ENCODE measurements around the gene MUC22.
"Not testable (repeated sequence)": the region's sequence is repeated elsewhere in the genome, so short reads cannot be mapped to it uniquely, and the experiment has no call there.

Gene MUC22

DNA sequence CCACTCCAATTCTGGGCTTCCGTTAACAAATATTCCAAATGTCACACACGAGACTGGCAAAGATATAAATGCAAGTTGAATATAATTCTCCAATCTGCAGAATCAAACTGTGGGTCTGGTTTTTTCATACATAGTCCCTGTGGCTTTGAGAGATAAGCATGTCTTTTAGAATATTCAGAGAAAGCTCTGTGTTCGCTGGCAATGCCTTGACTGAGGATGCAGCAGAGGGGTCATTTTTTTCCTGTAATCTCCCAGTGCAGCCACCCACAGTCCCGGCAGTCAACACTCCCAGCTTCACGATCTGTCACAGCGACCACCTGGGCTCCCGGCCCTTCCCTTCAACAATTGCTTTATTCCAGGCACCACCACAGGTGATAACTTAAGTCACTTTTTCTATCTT is 30.5 kb downstream of the MUC22 start:
- no peak for DNase-seq

DNA sequence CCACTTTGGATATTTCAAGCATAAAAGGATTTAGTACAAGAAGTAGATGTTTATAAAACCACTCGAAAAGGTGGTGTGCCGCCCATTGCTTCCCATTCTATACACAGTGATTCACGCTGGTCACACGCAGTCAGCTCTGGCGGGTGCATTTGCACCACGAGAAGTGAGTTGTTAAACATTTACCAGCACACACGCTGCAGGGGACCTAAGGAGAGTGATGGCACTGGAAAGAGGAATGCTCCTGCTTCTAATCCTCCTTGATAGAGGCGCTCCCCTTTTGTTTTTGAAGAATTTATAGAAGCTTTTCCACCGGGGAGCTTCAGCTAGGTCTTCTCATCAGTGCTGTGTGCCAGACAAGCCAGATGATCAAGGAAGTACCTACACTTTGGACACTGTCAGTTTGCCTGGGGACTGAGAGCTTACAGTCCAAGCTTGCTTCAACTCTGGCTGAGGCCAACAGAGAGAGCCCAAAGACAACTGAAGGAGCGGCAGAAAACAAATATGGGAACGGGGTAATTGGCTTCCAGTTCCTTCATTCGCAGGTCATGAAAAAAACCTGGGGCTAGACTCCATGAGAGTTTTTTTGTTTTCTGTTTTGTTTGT is 31.2 kb downstream of the MUC22 start:
- DNase-seq = no peak

DNA sequence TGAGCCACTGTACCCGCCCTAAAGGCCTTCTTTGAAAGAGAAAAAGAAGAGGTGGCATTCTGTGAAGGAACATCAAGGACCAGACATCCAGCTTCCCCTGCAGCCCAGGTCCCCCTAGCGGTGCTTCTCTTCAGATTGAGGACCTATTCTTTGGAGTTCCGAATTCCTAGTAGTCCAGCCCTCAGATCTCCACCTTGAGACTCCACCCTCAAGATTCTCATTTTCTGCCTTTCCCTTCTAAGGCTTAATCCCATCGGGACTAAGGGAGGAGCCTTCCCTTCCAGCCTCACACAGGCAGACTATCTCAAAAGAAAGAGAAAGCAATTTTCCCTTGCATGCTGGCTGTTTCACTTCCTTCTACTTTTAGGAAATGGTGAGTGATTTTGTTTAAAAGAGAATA is 32.5 kb downstream of the MUC22 start:
- no peak for DNase-seq

DNA sequence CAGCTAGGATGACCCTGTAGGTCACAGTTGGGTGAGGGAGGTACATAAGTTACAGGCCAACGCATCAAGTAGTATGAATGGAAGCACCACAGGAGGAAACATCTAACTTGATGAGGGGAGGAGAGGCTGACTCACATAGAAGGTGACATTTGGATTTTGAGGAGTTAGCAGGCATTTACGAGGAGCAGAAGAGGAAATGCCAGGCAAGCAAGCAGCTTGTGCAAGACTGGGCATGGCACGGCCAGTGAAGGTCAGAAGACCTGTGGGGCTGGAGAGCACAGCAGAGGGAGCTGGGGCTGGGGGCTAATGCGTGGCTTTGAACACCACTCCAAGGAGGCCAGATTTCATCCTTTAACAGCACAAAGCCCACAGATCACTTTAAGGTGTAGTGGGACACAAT is 37.8 kb downstream of the MUC22 start:
- no peak for DNase-seq

DNA sequence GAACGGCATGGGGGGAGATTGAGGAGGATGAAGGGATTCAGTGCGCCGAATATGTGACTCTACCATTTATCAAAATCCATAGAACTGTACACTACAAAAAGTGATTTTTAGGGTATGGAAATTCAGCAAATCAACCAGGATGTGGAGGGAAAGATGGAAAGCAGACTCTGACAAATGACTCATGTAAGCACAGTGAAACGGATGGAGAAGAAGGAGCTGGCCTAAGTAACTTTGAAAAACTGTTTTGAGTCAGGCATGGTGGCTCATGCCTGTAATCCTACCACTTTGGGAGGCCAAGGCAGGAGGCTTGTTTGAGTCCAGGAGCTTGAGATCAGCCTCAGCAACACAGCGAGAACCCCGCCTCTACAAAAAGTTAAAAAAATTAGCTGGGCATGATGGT is 39.2 kb downstream of the MUC22 start:
- DNase-seq = no peak

DNA sequence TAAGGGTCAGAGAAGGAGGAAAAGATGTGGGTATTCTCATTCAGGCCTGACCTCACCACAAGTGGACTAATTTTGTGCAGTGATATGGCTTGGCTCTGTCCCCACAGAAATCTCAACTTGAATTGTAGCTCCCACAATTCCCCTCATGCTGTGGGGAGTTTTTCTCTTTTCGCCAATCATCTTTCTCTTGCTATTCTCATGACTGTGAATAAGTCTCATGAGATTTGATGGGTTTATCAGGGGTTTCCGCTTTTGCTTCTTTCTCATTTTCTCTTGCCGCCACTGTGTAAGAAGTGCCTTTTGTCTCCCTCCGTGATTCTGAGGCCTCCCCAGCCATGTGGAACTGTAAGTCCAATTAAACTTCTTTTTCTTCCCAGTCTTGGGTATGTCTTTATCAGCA is 42.9 kb downstream of the MUC22 start:
- DNase-seq = not testable (repeated sequence)

DNA sequence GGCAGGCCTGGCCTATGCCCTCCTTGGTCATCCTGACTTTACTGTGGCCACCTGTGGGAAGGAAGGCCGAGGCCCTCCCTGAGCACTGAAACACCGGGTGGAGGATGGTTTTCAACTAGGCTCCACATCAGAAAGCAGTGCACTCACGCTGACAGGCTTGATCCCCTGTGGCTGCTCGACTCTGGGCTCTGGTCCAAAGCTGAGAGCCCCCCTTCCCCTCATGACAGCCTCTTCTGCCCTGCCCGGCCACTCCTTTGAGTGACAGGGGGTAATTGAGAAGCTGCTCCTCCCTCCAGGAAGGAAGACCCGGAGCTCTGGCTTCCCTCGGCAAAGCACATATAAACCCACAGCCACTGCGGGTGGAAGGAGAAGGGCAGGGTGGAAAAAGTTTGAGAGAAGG is 43.6 kb downstream of the MUC22 start:
- no peak for DNase-seq

DNA sequence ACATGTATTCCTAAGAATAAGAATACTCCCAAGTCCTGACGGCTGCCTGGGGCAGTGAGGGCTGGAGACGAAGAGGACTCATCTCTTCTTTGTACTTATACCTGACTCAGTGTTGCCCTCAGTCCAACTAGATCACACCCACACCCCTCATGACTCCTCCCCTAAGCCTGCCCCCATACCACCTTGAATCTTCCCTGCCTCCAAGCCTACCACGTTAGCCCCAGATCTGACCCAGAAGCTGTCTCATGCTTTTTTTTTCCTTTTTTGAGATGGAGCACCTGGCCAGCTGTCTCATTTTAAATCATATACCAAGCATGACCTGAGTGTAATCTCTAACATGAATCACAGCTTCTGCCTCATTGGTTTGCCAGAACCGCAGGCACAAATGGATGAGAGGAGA is 45.2 kb downstream of the MUC22 start:
- DNase-seq = no peak

DNA sequence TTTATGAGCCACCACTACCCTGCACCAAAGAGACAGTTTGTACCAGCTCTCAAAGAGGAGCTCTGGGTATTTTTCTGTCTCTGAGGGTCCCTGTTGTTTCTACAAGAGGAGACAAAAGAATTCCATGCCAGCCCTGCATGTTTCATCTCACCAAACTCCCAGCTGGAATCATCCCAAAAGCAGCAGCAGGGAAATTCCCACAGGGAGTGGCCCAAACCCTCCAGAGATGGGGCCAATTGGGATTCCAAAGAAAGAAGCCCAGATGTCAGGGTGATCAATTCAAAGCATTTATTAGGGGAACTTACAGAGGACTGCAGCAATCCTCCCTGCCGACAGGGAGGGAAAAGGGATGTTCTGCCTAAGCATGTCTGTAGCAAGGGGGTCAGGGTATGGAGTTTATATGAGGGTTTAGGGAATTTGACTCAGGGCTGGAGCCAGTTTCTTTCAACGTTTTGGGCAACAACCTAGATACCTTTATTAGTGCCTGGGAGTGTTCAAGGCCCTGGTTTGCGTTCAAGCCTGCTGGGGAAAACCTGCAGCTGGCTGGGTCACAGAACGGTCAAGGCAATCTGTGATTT is 47.2 kb downstream of the MUC22 start:
- no peak for DNase-seq

DNA sequence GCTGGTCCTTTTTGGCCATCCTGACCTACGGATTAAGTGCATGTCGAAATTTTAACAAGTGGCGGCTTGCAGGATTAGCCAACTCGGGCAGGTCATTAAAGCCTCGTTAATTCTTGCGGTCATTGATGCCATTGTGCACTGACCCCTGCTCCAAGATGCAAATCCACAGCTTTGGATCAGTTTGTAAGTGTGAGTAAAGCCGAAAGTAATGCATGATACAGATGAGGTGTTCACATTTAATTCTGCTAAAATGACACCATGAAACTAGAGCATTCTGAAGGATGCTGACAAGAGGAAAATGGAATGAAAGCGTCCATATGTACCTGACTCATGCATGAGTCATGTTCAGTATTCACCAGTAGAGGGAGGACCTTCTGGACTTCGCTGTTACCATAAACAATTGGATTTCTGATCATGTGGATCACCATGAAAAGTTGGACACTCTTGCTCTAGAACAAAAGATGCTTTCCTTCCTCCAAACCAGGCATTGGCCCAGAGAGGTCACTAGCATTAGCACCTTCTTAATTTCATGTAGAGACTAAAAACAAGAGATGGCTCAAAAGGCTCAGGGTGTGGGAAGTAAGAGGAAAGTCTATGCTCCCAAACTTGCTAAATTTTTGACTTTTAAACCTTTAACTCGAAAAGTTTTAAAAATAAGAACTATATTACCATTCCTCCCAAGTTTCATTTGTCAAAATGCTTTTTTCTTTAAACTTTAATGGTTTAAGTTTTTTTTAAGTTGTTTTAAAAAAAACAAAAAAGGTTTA is 48.0 kb downstream of the MUC22 start:
- DNase-seq = no peak

DNA sequence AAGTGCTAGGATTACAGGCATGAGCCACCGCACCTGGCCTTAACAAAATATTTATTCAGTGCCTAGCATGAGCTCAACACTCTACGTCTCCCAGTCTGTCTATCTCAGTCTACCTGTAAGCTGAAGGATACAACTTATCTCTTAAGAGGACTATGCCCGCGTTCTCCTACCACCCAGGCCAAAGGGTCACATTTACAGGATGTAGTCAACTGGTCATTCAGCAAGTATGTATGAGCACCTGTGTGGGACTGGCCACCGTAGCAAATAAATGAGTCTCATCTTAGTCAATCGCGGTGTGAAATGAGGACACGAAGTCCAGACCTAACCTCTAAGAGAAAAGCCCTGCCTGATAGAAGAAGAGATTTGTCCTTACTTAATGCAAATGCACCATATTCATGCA is 49.9 kb downstream of the MUC22 start:
- DNase-seq = no peak

DNA sequence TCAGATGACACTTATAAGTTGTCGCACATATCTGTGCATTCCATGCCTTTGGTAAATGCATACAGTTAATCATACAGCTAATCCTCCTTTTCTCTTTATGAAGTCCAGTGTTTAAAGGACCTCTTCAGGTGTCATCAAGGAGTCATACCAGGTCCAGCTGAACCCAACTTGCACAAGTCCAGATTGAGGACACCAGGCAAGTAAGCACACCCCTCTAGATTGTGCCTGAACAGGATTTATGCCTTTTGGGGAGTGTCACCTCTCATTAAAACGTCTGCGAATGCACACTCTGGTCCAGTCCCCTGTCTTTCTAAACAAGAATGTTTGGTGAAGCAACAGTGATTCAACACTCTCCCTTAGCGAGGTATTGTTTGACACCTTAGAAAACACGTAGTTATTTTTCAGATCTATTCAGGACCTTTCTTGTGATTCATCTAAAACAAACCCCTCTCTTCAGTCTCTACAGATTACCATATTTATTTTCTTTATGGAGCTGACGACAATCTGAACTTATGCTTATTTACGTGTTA is 53.7 kb downstream of the MUC22 start:
- no peak for DNase-seq

DNA sequence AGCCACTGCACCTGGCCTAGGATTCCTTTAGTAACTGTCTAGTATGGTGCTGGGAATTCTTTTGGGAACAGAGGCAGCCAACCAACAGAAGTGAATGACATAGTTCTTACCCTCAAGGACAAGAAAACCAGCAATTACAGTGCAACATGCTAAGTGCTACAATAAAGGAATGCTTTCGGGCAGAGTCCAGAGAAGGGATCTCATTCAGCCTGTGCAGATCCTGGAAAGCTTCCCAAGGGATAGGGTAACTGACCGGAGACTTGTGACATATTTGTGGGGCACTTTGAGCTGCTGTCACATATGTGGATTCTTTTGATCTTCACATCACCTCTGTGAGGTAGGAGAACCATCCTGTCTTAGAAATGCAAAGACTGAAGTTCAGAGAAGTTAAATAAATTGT is 55.3 kb downstream of the MUC22 start:
- no peak for DNase-seq

DNA sequence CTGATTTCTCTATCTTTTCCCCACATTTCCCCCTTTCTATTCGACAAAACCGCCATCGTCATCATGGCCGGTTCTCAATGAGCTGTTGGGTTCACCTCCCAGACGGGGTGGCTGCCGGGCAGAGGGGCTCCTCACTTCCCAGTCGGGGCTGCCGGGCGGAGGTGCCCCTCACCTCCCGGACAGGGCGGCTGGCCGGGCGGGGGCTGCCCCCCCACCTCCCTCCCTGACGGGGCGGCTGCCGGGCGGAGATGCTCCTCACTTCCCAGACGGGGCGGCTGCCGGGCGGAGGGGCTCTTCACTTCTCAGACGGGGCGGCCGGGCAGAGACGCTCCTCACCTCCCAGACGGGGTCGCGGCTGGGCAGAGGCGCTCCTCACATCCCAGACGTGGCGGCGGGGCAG is 56.8 kb downstream of the MUC22 start:
- not testable (repeated sequence) for DNase-seq

DNA sequence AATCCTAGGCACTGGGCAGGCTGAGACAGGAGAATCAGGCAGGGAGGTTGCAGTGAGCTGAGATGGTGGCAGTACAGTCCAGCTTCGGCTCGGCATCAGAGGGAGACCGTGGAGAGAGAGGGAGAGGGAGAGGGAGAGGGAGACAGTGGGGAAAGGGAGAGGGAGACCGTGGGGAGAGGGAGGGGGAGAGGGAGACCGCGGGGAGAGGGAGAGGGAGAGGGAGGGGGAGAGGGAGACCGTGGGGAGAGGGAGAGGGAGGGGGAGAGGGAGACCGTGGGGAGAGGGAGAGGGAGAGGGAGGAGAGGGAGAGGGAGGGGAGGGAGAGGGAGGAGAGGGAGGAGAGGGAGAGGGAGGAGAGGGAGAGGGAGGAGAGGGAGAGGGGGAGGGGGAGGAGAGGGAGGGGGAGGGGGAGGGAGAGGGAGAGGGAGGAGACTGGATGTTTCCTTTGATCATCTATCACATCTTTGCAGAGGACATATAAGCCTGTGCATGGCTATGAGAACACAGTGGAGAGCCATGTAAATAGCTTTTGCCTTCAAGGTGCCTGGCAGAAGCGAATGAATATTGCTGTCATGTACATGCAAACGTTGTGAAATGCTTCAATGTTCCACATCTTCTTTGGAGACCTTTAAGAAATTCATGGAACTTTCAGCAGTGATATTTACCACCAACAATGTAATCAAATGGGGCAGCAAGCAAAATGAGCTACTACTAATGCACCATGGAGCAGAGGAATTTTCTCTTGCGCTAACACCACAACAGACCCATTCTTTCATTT is 57.8 kb downstream of the MUC22 start:
- not testable (repeated sequence) for DNase-seq

DNA sequence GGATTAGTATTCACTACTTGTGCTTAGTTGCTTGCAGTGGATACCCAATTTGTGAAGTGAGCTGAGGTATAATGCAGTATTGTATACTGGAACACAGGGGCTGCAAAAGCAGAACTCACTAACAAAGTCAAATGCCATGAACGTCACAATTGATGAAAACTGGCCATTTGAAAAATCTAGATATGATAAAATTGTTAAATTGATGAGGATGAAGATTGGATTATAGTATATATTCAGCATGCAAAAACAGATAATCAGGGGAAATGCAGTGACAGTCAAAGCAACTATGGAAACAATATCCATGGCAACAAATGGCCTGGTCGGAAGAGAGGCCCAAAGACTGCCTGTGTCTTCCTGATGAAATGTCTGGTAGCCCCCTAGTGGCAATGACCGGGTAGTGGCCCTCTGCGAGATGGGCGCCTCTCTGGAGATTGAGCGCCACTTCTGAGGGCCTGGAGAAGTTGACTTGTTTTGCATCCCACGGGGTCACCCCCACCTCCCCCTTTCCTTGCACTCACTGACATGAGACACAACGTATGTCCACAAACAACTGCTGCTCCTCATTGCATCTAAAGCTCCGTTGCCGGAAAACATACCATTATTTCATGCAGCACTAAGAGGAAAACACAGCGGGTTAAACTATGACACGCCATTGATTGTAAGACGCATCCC is 58.5 kb downstream of the MUC22 start:
- peak; percentile 81 for DNase-seq

DNA sequence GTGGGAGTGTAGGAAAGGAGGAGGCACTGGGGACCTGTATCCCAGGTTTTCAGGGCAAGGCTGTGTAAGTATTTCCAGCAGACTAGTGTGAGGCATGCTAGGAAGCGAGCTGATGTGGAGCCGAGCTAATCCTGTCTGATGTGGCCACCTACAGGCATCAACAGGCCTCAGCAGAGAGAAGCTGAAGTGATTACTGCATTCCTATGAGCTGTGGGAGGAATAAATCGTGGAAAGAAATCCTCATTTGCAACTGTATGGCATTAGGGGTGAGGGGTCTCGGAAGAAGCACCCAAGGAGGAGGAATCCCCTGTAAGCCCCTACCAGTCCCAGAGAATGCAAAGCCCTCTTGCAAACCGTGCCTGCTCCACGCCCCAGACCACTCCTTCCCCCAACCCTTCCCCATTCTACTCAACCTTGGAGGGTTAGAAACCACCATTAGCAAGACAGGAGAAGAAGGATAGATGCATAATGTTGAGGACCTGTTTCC is 60.5 kb downstream of the MUC22 start:
- no peak for DNase-seq

DNA sequence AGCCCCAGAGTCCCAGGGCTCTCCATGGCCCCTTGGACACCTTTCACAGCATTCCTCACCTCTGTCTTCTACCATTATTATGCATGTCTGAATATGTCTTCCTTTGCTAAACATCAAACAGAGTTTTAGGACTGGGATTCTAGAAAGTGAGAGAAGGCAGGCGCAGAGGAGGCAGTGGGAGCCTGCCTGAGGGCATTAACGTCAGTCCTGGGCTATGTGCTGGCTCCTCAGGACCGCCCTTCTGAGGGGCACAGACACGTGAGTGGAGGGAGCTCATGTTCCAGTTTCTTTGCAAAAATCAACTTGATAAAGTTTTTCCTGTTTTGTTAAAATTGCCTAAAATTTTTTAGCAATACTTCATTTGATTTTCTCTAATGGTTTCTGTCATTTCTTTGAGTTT is 64.1 kb downstream of the MUC22 start:
- no peak for DNase-seq

DNA sequence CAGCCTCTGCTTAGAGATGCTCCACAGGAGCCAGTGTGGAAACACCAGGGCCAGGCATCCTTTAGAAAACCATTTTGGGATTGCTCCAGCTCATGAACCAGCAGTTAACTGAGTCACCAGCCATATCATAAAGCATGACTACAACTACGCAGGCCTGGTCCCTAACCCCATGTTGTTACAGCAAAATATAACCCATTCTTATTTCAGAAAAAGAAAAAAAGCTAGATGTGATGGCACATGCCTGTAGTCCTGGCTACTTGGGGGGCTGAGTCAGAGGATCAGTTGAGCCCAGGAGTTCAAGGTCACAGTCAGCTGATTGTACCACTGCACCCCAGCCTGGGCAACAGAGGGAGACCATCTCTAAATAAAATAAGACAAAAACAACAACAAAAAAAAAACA is 65.3 kb downstream of the MUC22 start:
- no peak for DNase-seq

DNA sequence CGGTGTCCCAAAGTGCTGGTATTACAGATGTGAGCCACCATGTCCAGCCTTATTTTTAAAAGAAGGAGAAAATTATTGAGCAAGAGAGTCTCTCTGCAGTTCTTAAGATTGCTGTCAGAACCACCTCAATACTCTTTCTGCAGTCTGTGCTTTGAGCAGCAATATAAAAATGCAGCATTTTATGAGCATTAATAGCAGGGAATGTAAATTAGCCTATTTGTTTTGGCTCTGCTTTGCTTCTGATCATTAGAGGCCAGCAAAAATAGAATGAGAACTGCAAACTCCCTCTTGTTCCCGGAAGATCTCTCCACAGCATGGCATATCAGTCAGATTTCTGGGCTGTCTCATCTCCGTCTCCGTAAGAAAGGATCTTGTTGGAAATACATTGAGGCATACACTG is 66.3 kb downstream of the MUC22 start:
- DNase-seq = no peak

DNA sequence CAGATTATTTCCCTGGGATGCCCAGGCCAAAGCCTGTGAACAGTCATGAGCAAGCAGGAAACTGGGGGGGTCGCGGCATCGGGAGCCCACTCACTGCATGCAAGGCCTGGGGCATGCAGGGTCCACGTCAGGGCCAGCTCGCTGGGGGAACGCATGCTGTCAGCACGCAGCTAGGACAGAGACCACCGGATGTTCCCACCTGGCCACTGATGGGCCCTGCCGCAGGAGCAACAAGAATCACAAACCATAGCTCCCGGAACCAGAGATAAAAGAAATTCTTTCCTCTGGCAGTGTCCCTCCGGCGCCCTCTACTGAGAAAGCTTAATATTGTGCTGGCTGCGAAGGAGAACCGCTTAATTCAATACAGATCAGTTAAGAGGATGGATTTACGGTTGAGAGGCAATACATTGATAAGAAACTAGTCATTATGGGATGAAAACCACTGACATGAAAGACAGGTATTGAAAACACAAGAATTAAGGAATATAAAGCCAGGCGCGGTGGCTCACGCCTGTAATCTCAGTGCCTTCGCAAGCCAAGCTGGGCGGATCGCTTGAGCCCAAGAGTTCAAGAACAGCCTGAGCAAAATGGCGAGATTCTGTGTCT is 69.5 kb downstream of the MUC22 start:
- DNase-seq = peak; percentile 73

DNA sequence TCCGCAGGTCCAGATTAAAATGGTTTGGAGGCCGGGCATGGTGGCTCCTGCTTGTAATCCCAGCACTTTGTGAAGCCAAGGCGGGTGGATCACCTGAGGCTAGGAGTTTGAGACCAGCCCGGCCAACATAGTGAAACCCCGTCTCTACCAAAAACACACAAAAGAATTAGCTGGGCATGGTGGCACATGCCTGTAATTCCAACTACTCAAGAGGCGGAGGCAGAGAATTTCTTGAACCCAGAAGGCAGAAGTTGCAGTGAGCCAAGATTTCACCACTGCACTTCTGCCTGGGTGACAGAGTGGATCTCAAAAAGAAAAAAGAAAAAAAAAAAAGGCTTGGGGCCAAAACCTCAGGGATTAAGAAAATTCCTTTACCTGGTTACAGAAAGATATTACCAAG is 71.6 kb downstream of the MUC22 start:
- no peak for DNase-seq
